Smooth muscle cell (in vitro differentiated cells): ENCODE measurements around the gene SLC66A1. TPM values are rescaled to one million over a fixed set of nuclear protein-coding genes. Genes with fewer than 3 reads are reported as not detected.

Experiments
- DNase-seq: peaks from one replicate; lab custom pipeline; 2025; ENCODE audit not compliant: unreplicated experiment; lab: John Stamatoyannopoulos, UW
- H2AFZ ChIP-seq: fragments of 200-600 bp; sonication (generic); 2 replicates; pipeline ENCODE4 v1.6.0; 2016; ENCODE audit warnings: antibody characterized with exemption, low read depth, mild to moderate bottlenecking
- H3F3A ChIP-seq: fragments of 200-600 bp; sonication (generic); 2 replicates; pipeline ENCODE4 v1.6.0; 2017; ENCODE audit warnings: antibody characterized with exemption, low read depth
- H3K27ac ChIP-seq: fragments of 200-600 bp; sonication (generic); 2 replicates; pipeline ENCODE4 v1.5.1; 2016; ENCODE audit warnings: low read depth, mild to moderate bottlenecking
- H3K27me3 ChIP-seq: fragments of 200-600 bp; sonication (generic); 2 replicates; pipeline ENCODE4 v1.6.1; 2016; ENCODE audit warnings: low read depth, mild to moderate bottlenecking
- H3K36me3 ChIP-seq: fragments of 200-600 bp; sonication (generic); 2 replicates; pipeline ENCODE4 v1.5.1; 2016; ENCODE audit warnings: low read depth
- H3K4me1 ChIP-seq: fragments of 200-600 bp; sonication (generic); 2 replicates; pipeline ENCODE4 v1.5.1; 2016; ENCODE audit warnings: low read depth
- H3K4me2 ChIP-seq: fragments of 200-600 bp; sonication (generic); 2 replicates; pipeline ENCODE4 v1.6.0; 2016; ENCODE audit warnings: mild to moderate bottlenecking
- H3K4me3 ChIP-seq: fragments of 200-600 bp; sonication (generic); 2 replicates; pipeline ENCODE4 v1.5.1; 2016; ENCODE audit warnings: mild to moderate bottlenecking
- H3K79me2 ChIP-seq: fragments of 200-600 bp; sonication (generic); 2 replicates; pipeline ENCODE4 v1.6.0; 2016; ENCODE audit warnings: low read depth, mild to moderate bottlenecking
- H3K9ac ChIP-seq: fragments of 200-600 bp; sonication (generic); 2 replicates; pipeline ENCODE4 v1.6.0; 2016; ENCODE audit warnings: low read depth
- H3K9me3 ChIP-seq: fragments of 200-600 bp; sonication (generic); replicated peaks from 2 replicates; pipeline ENCODE4 v1.5.1; 2016; ENCODE audit warnings: low read depth
- H4K20me1 ChIP-seq: fragments of 200-600 bp; sonication (generic); 2 replicates; pipeline ENCODE4 v1.6.0; 2016; ENCODE audit warnings: low read depth
- CTCF ChIP-seq: fragments of 200-600 bp; sonication (generic); IDR thresholded peaks from 2 replicates; pipeline ENCODE4 v1.5.1; 2017; ENCODE audit warnings: borderline replicate concordance, mild to moderate bottlenecking, antibody characterized with exemption; ENCODE audit not compliant: insufficient read depth, poor library complexity, severe bottlenecking
- WGBS: methylation state at CpG from one replicate; pipeline ENCODE4 v1.1.7; 2016; ENCODE audit warnings: low lambda C conversion rate; 5-methylcytosine and 5-hydroxymethylcytosine counted together
- polyA plus RNA-seq: library from polyadenylated mRNA; unstranded; fragments of >200 nt; fragmentation: Nextera tagmentation; extraction: Ambion mirVana; gene quantifications from 2 replicates; pipeline ENCODE4 v1.2.1, GENCODE V29; 2016
- total RNA-seq: library from RNA; depleted of rRNA; stranded (reverse); fragments of >200 nt; gene quantifications from 2 replicates; pipeline ENCODE4 v1.2.3, GENCODE V29; 2014

SLC66A1 gene
- total and polyA plus RNA-seq, 2 experiments from 2014 or later: 21.9 to 23.9 TPM

- Histone ChIP-seq H3K27ac (no peak overlapping the region), H3F3A (no peaks in the 10 kb centered on the region), H3K36me3 (no peaks in the 10 kb centered on the region), H3K27me3 (no peaks in the 10 kb centered on the region), H4K20me1 (peaks cover 9% of the 10 kb centered on the region), H3K4me1 (no peaks in the 10 kb centered on the region), H3K9me3 (no peaks in the 10 kb centered on the region), H3K4me2 (no peak overlapping the region), H3K4me3 (no peak overlapping the region), H3K9ac (no peak overlapping the region), H3K79me2 (no peaks in the 10 kb centered on the region), H2AFZ (no peak overlapping the region)
- WGBS: 71% methylated on average over 19 of the region's 19 CpGs
- TF ChIP-seq CTCF: no peak
- no peak for DNase-seq
Observed at GRCh38 chr1:19325368-19325957, 13.3 kb downstream of the SLC66A1 start.

- H3K4me3 ChIP-seq: no peak overlapping the region
- no peak overlapping the region for H3K4me2 ChIP-seq
- H3K36me3 ChIP-seq: no peaks in the 10 kb centered on the region
- no peaks in the 10 kb centered on the region for H3K79me2 ChIP-seq
- DNase-seq: no peak
- no peak overlapping the region for H2AFZ ChIP-seq
- H3K9me3 ChIP-seq: no peaks in the 10 kb centered on the region
- H4K20me1 ChIP-seq: peaks cover 3% of the 10 kb centered on the region
- 93% methylated on average over 32 of the region's 32 CpGs for WGBS
- no peaks in the 10 kb centered on the region for H3F3A ChIP-seq
- H3K4me1 ChIP-seq: no peaks in the 10 kb centered on the region
- TF ChIP-seq CTCF: no peak
- H3K27ac ChIP-seq: no peak overlapping the region
- H3K27me3 ChIP-seq: no peaks in the 10 kb centered on the region
- no peak overlapping the region for H3K9ac ChIP-seq
Observed at GRCh38 chr1:19325958-19326747, 14.0 kb downstream of the SLC66A1 start.

GRCh38 chr1:19326748-19327065, 14.6 kb downstream of the SLC66A1 start:
- no peak overlapping the region for H3K4me3 ChIP-seq
- H3K9ac ChIP-seq: no peak overlapping the region
- H3K4me2 ChIP-seq: no peak overlapping the region
- H3F3A ChIP-seq: no peaks in the 10 kb centered on the region
- no peak for DNase-seq
- H3K79me2 ChIP-seq: no peaks in the 10 kb centered on the region
- no peaks in the 10 kb centered on the region for H3K9me3 ChIP-seq
- H2AFZ ChIP-seq: no peak overlapping the region
- WGBS: 99% methylated on average over 6 of the region's 6 CpGs
- no peaks in the 10 kb centered on the region for H3K36me3 ChIP-seq
- H3K4me1 ChIP-seq: no peaks in the 10 kb centered on the region
- H3K27me3 ChIP-seq: no peaks in the 10 kb centered on the region
- TF ChIP-seq CTCF: peak; percentile 3
- no peak overlapping the region for H3K27ac ChIP-seq
- no peaks in the 10 kb centered on the region for H4K20me1 ChIP-seq

GRCh38 chr1:19327301-19327700, 15.2 kb downstream of the SLC66A1 start:
- WGBS: 93% methylated on average over 12 of the region's 16 CpGs

More at GRCh38 chr1:19327301-19327700, 15.2 kb downstream of the SLC66A1 start:
- TF ChIP-seq CTCF: no peak
- H3K9ac ChIP-seq: no peak overlapping the region
- no peaks in the 10 kb centered on the region for H3K36me3 ChIP-seq
- no peaks in the 10 kb centered on the region for H3K79me2 ChIP-seq
- H3K4me1 ChIP-seq: no peaks in the 10 kb centered on the region
- no peaks in the 10 kb centered on the region for H3F3A ChIP-seq
- no peaks in the 10 kb centered on the region for H3K9me3 ChIP-seq
- H3K27ac ChIP-seq: no peak overlapping the region
- H3K4me2 ChIP-seq: no peak overlapping the region
- H3K27me3 ChIP-seq: no peaks in the 10 kb centered on the region
- H3K4me3 ChIP-seq: no peak overlapping the region
- no peak for DNase-seq
- no peaks in the 10 kb centered on the region for H4K20me1 ChIP-seq
- no peak overlapping the region for H2AFZ ChIP-seq
